Kidney epithelial cell (primary cell): ENCODE results near the gene SERBP1. TPM values are rescaled to one million over a fixed set of nuclear protein-coding genes. Genes with fewer than 3 reads are reported as not detected.
"Not testable (repeated sequence)": the region's sequence is repeated elsewhere in the genome, so short reads cannot be mapped to it uniquely, and the experiment has no call there.

Experiments used
- DNase-seq: peaks from one replicate; pipeline ENCODE4 v3.0.0-alpha.2; 2010; ENCODE audit warnings: low read depth
- H3K27me3 ChIP-seq: 2 replicates; pipeline ENCODE4 v1.6.0; 2011; ENCODE audit warnings: low read length; ENCODE audit not compliant: control insufficient read depth, insufficient read depth
- H3K36me3 ChIP-seq: 2 replicates; pipeline ENCODE4 v1.5.1; 2011; ENCODE audit warnings: low read length; ENCODE audit not compliant: control insufficient read depth, insufficient read depth
- H3K4me3 ChIP-seq: 2 replicates; pipeline ENCODE4 v1.5.1; 2011; ENCODE audit warnings: low read depth, mild to moderate bottlenecking, control low read depth, low read length
- total RNA-seq: library from RNA; depleted of rRNA; stranded (reverse); fragments of >200 nt; gene quantifications from 2 replicates; pipeline ENCODE4 v1.2.3, GENCODE V29; 2015
- TF ChIP-seq, protein P1 (sequence below): IDR thresholded peaks from 2 replicates; pipeline ENCODE4 v1.5.1; 2011; ENCODE audit warnings: mild to moderate bottlenecking, moderate library complexity, low read length, control low read depth, inconsistent platforms; ENCODE audit not compliant: insufficient read depth, poor library complexity, severe bottlenecking

Gene SERBP1
- total RNA-seq, 1 donor from 2014 or later: 234 TPM

- no peak overlapping the region for H3K4me3 ChIP-seq
- no peaks in the 10 kb centered on the region for H3K36me3 ChIP-seq
- TF ChIP-seq, protein P1, sequence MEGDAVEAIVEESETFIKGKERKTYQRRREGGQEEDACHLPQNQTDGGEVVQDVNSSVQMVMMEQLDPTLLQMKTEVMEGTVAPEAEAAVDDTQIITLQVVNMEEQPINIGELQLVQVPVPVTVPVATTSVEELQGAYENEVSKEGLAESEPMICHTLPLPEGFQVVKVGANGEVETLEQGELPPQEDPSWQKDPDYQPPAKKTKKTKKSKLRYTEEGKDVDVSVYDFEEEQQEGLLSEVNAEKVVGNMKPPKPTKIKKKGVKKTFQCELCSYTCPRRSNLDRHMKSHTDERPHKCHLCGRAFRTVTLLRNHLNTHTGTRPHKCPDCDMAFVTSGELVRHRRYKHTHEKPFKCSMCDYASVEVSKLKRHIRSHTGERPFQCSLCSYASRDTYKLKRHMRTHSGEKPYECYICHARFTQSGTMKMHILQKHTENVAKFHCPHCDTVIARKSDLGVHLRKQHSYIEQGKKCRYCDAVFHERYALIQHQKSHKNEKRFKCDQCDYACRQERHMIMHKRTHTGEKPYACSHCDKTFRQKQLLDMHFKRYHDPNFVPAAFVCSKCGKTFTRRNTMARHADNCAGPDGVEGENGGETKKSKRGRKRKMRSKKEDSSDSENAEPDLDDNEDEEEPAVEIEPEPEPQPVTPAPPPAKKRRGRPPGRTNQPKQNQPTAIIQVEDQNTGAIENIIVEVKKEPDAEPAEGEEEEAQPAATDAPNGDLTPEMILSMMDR: no peak
- H3K27me3 ChIP-seq: no peaks in the 10 kb centered on the region
- no peak for DNase-seq
These were observed 16.7 kb upstream of the SERBP1 start for GRCh38 chr1:67446893-67447292.

DNA sequence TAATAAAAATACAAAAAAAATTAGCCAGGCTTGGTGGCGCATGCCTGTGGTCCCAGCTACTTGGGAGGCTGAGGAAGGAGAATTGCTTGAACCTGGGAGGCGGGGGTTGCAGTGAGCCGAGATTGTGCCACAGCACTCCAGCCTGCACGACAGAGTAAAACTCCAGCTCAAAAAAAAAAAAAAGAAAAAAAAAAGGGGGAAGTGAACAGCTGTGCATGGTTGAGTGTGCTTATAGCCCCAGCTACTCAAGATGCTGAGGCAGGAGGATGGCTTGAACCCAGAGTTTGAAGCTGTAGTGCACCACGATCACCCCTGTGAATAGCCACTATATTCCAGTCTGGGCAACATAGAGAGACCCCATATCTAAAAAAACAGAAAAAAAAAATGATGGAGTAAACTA is 15.8 kb upstream of the SERBP1 start:
- DNase-seq, H3K4me3 ChIP-seq, H3K27me3 ChIP-seq, H3K36me3 ChIP-seq: not testable (repeated sequence)

DNA sequence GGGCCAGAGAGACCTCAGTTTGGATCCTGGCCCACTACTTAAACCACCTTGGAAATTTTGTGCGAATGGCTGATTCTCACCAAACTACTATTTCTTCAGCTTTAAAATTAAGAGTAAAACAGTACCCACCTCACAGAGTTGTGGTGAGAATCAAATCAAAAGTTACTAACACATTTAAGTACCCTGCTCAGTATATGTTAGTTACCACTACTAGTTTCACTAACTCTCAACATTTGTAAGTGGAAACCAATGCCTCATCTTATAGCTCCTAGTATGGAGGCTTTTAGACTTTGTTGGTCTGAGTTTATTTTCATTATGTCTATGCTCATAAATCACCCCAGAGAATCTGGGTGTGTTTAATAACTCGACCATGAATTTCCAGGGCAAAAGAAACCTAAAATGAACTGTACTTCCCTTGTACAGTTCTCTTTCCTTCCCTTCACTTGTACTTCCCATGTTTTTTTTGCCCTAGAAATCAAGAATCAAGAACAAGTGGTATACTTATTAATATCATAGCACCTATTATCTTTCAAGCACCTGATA is 11.6 kb upstream of the SERBP1 start:
- no peaks in the 10 kb centered on the region for H3K36me3 ChIP-seq
- TF ChIP-seq, protein P1: no peak
- H3K27me3 ChIP-seq: no peaks in the 10 kb centered on the region
- H3K4me3 ChIP-seq: no peak overlapping the region
- DNase-seq: no peak

GRCh38 chr1:67441183-67441582 is 11.0 kb upstream of the SERBP1 start:
- Histone ChIP-seq H3K27me3 (no peaks in the 10 kb centered on the region), H3K36me3 (no peaks in the 10 kb centered on the region), H3K4me3 (no peak overlapping the region)
- DNase-seq: peak; percentile 14
- TF ChIP-seq, protein P1: no peak

DNA sequence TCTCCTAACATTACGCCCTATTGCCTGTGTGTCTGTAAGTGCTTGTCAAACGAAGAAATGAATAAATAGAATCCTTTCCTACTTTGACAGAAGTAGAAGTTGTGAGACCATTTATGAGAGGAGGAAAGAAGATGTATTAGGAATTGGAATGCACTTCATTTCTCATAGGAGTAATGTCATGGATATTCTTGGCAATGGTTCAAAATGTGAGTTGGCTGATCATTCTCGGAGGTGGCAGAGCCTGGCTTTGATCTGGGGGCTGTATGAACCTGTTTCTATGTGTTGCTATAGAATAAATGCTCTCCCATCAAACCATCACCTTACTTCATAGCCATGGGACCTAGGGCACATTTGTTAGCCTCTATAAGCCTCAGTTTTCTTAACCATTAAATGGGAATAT is 10.1 kb upstream of the SERBP1 start:
- Histone ChIP-seq H3K4me3 (no peak overlapping the region), H3K36me3 (no peaks in the 10 kb centered on the region), H3K27me3 (no peaks in the 10 kb centered on the region)
- no peak for DNase-seq
- TF ChIP-seq, protein P1: no peak

DNA sequence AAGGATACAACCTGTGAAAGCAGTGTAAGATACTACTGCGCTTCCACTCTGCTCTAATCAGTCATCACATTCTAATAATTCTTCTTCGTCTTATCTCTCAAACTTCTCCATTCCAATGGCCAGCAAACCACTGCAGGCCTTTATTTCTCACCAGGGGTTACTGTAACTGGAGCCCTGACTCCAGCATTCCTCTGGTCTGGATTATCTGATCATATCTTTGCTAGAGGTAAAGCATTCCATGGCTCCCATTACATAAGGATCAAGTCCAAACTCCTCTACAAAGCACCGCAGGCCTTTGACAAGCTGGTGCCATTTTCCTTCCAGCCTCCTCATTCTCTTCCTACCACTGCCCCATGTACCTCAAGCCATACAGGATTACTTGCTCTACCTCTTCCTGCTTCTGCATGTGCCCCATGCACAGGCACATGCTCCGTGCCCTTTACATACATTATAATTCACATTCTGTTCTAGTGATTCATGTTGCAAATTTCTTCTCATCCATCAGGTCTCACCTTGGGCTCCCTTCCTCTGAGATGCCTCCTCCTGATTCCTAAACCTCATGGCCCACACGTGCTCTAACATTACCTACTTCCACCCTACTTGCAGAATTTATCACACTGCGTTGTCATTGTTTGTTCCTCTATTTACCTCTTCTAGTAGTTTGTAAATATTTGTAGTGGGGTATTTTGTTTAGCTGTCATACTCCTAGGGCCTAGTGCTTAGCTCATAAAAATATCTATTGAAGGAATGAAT is 9.3 kb upstream of the SERBP1 start:
- Histone ChIP-seq H3K4me3 (no peak overlapping the region), H3K27me3 (no peaks in the 10 kb centered on the region), H3K36me3 (no peaks in the 10 kb centered on the region)
- no peak for DNase-seq
- TF ChIP-seq, protein P1: no peak
